ENCODE measurements around the gene HYAL3.
A peak's percentile ranks its signal among the peaks of the same experiment; 100 is the strongest.

The HYAL3 gene

GRCh38 chr3:50298836-50299637, at the start of gene HYAL3, which contains the start of gene NAA80:
HYAL3 (minus strand) TSS chr3:50299405; CDS start chr3:50295602, 3,803 bp downstream.
NAA80 (minus strand) TSS chr3:50299405; CDS start chr3:50297463, 1,942 bp downstream.
- TF ChIP-seq POLR2A (IDR thresholded peaks at IDR 0.05; ENCODE audit: low read length) (peak; percentile 95), GATA1 (IDR thresholded peaks at IDR 0.05; ENCODE audit: low read depth, low read length) (no peak)

GRCh38 chr3:50347187-50347813, 48.1 kb upstream of the HYAL3 start:
- peak; percentile 82 to 90 for DNase-seq
- no peak for TF ChIP-seq POLR2A (IDR thresholded peaks at IDR 0.05; ENCODE audit: low read length)
- no peak for TF ChIP-seq GATA1 (IDR thresholded peaks at IDR 0.05; ENCODE audit: low read depth, low read length)

More at GRCh38 chr3:50298836-50299637, at the start of gene HYAL3, which contains the start of gene NAA80:
- peak; percentile 100 for DNase-seq

GRCh38 chr3:50345586-50346234, 46.5 kb upstream of the HYAL3 start, which contains the start of gene ZMYND10:
ZMYND10 (minus strand) TSS chr3:50345732; CDS start chr3:50345579, 153 bp downstream.
- peak; percentile 79 to 87 for DNase-seq
- TF ChIP-seq GATA1 (IDR thresholded peaks at IDR 0.05; ENCODE audit: low read depth, low read length) (no peak), POLR2A (IDR thresholded peaks at IDR 0.05; ENCODE audit: low read length) (no peak)

- no peak for DNase-seq
- TF ChIP-seq POLR2A (IDR thresholded peaks at IDR 0.05; ENCODE audit: low read length) = no peak
- no peak for TF ChIP-seq GATA1 (IDR thresholded peaks at IDR 0.05; ENCODE audit: low read depth, low read length)
These were observed 45.8 kb upstream of the HYAL3 start for GRCh38 chr3:50345008-50345407.

GRCh38 chr3:50342813-50343633, 43.8 kb upstream of the HYAL3 start:
- DNase-seq = no peak
- TF ChIP-seq GATA1 (IDR thresholded peaks at IDR 0.05; ENCODE audit: low read depth, low read length) (no peak), POLR2A (IDR thresholded peaks at IDR 0.05; ENCODE audit: low read length) (no peak)

GRCh38 chr3:50341996-50342650, 42.9 kb upstream of the HYAL3 start:
- DNase-seq = no peak
- no peak for TF ChIP-seq POLR2A (IDR thresholded peaks at IDR 0.05; ENCODE audit: low read length)
- TF ChIP-seq GATA1 (IDR thresholded peaks at IDR 0.05; ENCODE audit: low read depth, low read length) = no peak

GRCh38 chr3:50341537-50341936, 42.3 kb upstream of the HYAL3 start:
- no peak for DNase-seq
- TF ChIP-seq POLR2A (IDR thresholded peaks at IDR 0.05; ENCODE audit: low read length) = no peak

- peak; percentile 83 to 84 for DNase-seq
- TF ChIP-seq POLR2A (IDR thresholded peaks at IDR 0.05; ENCODE audit: low read length) (peak; percentile 95), GATA1 (IDR thresholded peaks at IDR 0.05; ENCODE audit: low read depth, low read length) (no peak)
These were observed 41.5 kb upstream of the HYAL3 start, which contains the start of gene RASSF1 for GRCh38 chr3:50340448-50341329. RASSF1 (minus strand) TSS chr3:50340836; CDS start chr3:50340805, 31 bp downstream.

- TF ChIP-seq GATA1 (IDR thresholded peaks at IDR 0.05; ENCODE audit: low read depth, low read length) (no peak), POLR2A (IDR thresholded peaks at IDR 0.05; ENCODE audit: low read length) (no peak)
- DNase-seq = peak; percentile 71 to 80
These were observed 40.9 kb upstream of the HYAL3 start for GRCh38 chr3:50340147-50340447.

- TF ChIP-seq POLR2A (IDR thresholded peaks at IDR 0.05; ENCODE audit: low read length) (no peak), GATA1 (IDR thresholded peaks at IDR 0.05; ENCODE audit: low read depth, low read length) (no peak)
- DNase-seq = no peak
These were observed 40.4 kb upstream of the HYAL3 start for GRCh38 chr3:50339485-50340146.

GRCh38 chr3:50338965-50339364, 39.8 kb upstream of the HYAL3 start:
- TF ChIP-seq GATA1 (IDR thresholded peaks at IDR 0.05; ENCODE audit: low read depth, low read length) (no peak), POLR2A (IDR thresholded peaks at IDR 0.05; ENCODE audit: low read length) (no peak)
- peak; percentile 43 to 61 for DNase-seq

Measured in erythroblast (primary cell).